Mucosa of rectum (tissue), 2 donors: ENCODE data around the gene SLC12A5.

Experiments
- H3K27ac ChIP-seq, 2 donors: one replicate each; pipeline ENCODE4 v1.7.0; 2013; ENCODE audit warnings: inconsistent platforms in 2 of 2, low read depth in 2 of 2, low read length in 2 of 2
- H3K27me3 ChIP-seq, 2 donors: one replicate each; pipeline ENCODE4 v1.7.0; 2013; ENCODE audit warnings: low read length in 2 of 2; ENCODE audit not compliant: control insufficient read depth in 2 of 2, insufficient read depth in 2 of 2
- H3K36me3 ChIP-seq, 2 donors: one replicate each; pipeline ENCODE4 v1.7.0; 2013; ENCODE audit warnings: low read length in 2 of 2; ENCODE audit not compliant: control insufficient read depth in 2 of 2, insufficient read depth in 2 of 2
- H3K4me1 ChIP-seq, 2 donors: one replicate each; pipeline ENCODE4 v1.7.0; 2013; ENCODE audit warnings: low read length in 2 of 2, mild to moderate bottlenecking in 1 of 2; ENCODE audit not compliant: control insufficient read depth in 2 of 2, insufficient read depth in 2 of 2
- H3K4me3 ChIP-seq, 2 donors: one replicate each; pipeline ENCODE4 v1.7.0; 2013; ENCODE audit warnings: low read length in 2 of 2
- H3K9ac ChIP-seq, 2 donors: one replicate each; pipeline ENCODE4 v1.7.0; 2013; ENCODE audit warnings: low read length in 2 of 2, low read depth in 1 of 2, mild to moderate bottlenecking in 1 of 2
- H3K9me3 ChIP-seq, 2 donors: one replicate each; pipeline ENCODE4 v1.7.0; 2013; ENCODE audit warnings: low read length in 2 of 2; ENCODE audit not compliant: control insufficient read depth in 2 of 2
- donor health status: healthy.
- donor health status: Normal muscosa, but diverticular disease.

The SLC12A5 gene

DNA sequence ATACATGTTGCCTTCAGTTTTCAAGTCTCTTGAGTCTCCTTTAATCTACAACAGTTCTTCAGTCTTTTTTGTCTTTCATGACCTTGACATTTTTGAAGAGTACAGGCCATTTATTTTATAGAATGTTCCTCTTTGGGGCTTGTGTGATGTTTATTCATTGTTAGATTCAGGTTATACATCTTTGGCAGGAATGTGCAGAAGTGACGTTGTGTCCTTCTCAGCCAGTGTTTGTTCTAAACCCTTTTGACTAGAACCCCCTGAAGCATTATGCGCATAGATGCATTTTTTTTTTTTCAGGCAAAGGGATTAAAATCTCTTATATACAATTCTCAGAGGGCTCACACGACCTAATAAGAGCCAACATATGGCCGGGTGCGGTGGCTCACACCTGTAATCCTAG lies 72.0 kb downstream of the SLC12A5 start:
- no peaks in the 10 kb centered on the region for H3K36me3 ChIP-seq
- H3K4me1 ChIP-seq = no peaks in the 10 kb centered on the region
- H3K9me3 ChIP-seq = no peaks in the 10 kb centered on the region
- no peak overlapping the region for H3K4me3 ChIP-seq
- no peak overlapping the region for H3K9ac ChIP-seq
- H3K27me3 ChIP-seq = peaks cover 0 to 5% of the 10 kb centered on the region in 2 donors
- H3K27ac ChIP-seq = no peak overlapping the region

DNA sequence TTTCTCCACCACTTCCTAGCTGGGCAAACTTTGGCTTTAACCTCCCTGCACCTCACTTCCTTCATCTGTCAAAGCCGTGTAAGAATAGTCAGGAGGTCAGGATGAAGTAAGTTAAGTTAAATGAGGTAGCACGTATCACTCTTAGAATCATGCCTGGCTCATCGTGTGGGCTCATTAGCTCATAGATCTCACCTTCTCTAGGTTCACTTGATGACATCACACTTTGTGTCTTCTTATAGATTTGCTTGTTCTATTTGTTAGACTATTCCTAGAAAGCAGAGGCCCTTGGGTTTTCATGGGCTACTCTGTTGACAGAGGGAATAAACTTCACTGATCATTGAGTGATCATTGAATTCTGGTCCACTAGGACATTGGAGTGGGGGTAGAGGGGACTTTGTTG lies 72.9 kb downstream of the SLC12A5 start:
- H3K27ac ChIP-seq = no peak overlapping the region
- peaks cover 0 to 5% of the 10 kb centered on the region in 2 donors for H3K27me3 ChIP-seq
- no peaks in the 10 kb centered on the region for H3K4me1 ChIP-seq
- no peak overlapping the region for H3K4me3 ChIP-seq
- H3K36me3 ChIP-seq = no peaks in the 10 kb centered on the region
- no peaks in the 10 kb centered on the region for H3K9me3 ChIP-seq
- H3K9ac ChIP-seq = no peak overlapping the region

DNA sequence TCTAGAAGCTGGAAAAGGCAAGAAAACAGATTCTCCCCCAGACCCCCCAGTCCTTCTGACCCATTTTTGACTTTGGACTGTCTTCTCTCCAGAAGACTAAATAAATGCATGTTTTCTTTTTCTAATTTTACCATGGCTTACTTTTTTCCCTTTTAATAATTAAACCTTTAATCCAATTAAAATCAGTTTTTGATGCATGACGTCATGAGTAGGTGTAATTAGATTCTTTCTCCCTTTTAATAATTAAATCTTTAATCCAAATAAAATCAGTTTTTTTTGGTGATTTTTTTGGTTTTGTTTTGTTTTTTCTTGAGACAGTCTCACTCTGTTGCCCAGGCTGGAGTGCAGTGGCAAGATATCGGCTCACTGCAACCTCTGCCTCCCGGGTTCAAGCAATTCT lies 73.9 kb downstream of the SLC12A5 start:
- Histone ChIP-seq H3K4me1 (no peaks in the 10 kb centered on the region), H3K4me3 (no peak overlapping the region), H3K27me3 (peaks cover 0 to 5% of the 10 kb centered on the region in 2 donors), H3K9me3 (no peaks in the 10 kb centered on the region), H3K36me3 (no peaks in the 10 kb centered on the region), H3K9ac (no peak overlapping the region), H3K27ac (no peak overlapping the region)

DNA sequence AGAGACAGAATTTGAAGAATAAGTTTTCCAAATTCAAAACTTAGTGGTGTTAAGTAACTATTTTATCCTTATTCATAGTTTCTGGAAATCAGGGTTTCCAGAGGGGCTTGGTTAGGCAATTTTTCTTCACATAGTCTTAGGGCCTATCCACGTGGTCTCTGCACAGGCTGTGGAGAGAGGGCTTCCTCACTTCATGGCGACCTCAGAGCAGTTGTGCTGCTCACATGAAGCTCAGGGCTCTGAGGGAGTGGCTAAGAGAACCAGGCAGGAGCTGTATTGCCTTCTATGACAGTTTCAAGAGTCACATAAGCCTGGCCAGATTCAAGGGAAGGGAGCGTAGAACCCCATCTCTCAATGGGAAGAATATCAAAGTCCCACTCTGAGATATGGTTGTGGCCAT lies 75.2 kb downstream of the SLC12A5 start:
- no peak overlapping the region for H3K4me3 ChIP-seq
- no peak overlapping the region for H3K9ac ChIP-seq
- H3K27ac ChIP-seq = no peak overlapping the region
- H3K4me1 ChIP-seq = no peaks in the 10 kb centered on the region
- no peaks in the 10 kb centered on the region for H3K36me3 ChIP-seq
- H3K9me3 ChIP-seq = no peaks in the 10 kb centered on the region
- H3K27me3 ChIP-seq = peaks cover 0 to 3% of the 10 kb centered on the region in 2 donors

DNA sequence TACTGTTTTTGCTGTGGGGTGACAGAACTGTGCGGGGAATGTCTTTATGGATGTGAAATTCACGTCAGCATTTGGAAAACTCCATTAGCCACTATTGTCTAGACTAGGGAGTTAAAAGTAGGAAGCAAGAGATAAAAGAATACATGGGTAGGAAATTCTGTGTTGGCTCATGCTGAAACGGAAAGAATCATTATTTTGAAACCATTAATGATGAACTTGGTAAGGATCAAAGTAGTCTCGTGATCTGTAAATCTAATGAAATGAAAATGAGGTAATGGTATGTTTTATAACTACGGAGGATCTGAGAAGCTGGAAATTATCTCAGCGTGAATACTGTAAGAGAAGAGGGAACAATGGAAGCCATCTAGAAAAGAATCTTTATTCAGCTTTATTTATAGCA lies 78.0 kb downstream of the SLC12A5 start:
- Histone ChIP-seq H3K9me3 (no peaks in the 10 kb centered on the region), H3K27me3 (peaks cover 0 to 3% of the 10 kb centered on the region in 2 donors), H3K4me3 (no peak overlapping the region), H3K27ac (no peak overlapping the region), H3K4me1 (peaks cover 0 to 2% of the 10 kb centered on the region in 2 donors), H3K36me3 (no peaks in the 10 kb centered on the region), H3K9ac (no peak overlapping the region)

DNA sequence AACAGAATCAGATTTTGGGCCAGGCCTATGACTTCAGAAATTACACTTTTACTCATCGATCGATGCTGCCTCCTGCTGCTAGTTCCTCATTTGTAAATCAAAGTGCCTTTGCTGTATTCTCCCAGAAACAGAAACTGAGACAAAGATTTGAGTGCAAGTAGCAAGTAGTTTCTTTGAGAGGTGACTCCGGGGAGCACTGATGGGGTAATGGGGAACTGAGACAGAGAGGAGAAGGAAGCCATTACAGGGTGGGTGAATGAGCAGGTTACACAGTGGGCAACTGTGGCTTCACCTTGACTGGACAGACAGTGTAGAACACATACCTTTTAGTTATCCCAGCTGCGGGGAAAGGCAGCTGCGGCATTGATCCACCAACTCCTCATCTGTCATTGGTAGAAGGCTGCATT lies 79.4 kb downstream of the SLC12A5 start:
- Histone ChIP-seq H3K27ac (no peak overlapping the region), H3K27me3 (peaks cover 0 to 3% of the 10 kb centered on the region in 2 donors), H3K4me3 (no peak overlapping the region), H3K36me3 (no peaks in the 10 kb centered on the region), H3K4me1 (peaks cover 0 to 2% of the 10 kb centered on the region in 2 donors), H3K9ac (no peak overlapping the region), H3K9me3 (no peaks in the 10 kb centered on the region)

DNA sequence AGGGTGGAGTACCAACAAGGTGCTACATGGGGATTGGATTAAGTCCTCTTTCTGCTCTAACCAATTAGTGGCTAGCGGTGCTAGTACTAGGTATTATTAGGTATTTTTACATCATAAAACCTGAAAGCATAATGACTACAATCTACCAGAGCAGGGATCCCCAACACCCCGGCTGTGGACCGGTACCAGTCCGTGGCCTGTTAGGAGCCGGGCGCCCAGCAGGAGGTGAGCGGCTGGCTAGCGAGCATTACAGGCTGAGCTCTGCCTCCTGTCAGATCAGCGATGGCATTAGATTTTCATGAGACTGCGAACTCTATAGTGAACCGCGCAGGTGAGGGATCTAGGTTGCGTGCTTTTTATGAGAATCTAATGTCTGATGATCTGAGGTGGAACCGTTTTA lies 80.0 kb downstream of the SLC12A5 start:
- no peak overlapping the region for H3K9ac ChIP-seq
- H3K36me3 ChIP-seq = no peaks in the 10 kb centered on the region
- peaks cover 0 to 3% of the 10 kb centered on the region in 2 donors for H3K27me3 ChIP-seq
- peaks cover 0 to 2% of the 10 kb centered on the region in 2 donors for H3K4me1 ChIP-seq
- no peaks in the 10 kb centered on the region for H3K9me3 ChIP-seq
- H3K27ac ChIP-seq = no peak overlapping the region
- H3K4me3 ChIP-seq = no peak overlapping the region
